T-helper 2 cell (primary cell): ENCODE measurements around the gene MSI2.
A peak's percentile ranks its signal among the peaks of the same experiment; 100 is the strongest.

Source experiments
- DNase-seq, 5 experiments: peaks; one replicate each; pipeline versions ENCODE4 v3.0.0 to v3.0.0-alpha.2; 2012 to 2022

Gene MSI2

GRCh38 chr17:57628421-57628820 is 372.1 kb downstream of the MSI2 start:
- no peak for DNase-seq

- no peak for DNase-seq
Measured at GRCh38 chr17:57629470-57629869, 373.1 kb downstream of the MSI2 start.

- DNase-seq, result no peak
Measured at GRCh38 chr17:57629886-57630285, 373.6 kb downstream of the MSI2 start.

- no peak for DNase-seq
Measured at GRCh38 chr17:57630736-57631135, 374.4 kb downstream of the MSI2 start.

GRCh38 chr17:57631871-57632270 is 375.5 kb downstream of the MSI2 start:
- no peak for DNase-seq

GRCh38 chr17:57632294-57632693 is 376.0 kb downstream of the MSI2 start:
- no peak for DNase-seq

GRCh38 chr17:57633236-57633635 is 376.9 kb downstream of the MSI2 start:
- DNase-seq, result no peak

GRCh38 chr17:57634713-57635465 is 378.6 kb downstream of the MSI2 start:
- no peak for DNase-seq

- DNase-seq, result no peak
Measured at GRCh38 chr17:57636274-57636673, 380.0 kb downstream of the MSI2 start.

GRCh38 chr17:57636985-57637665 is 380.8 kb downstream of the MSI2 start:
- peak in 1 of 5 experiments; percentile 18 for DNase-seq

GRCh38 chr17:57637666-57638010 is 381.3 kb downstream of the MSI2 start:
- DNase-seq, result no peak

- no peak for DNase-seq
Measured at GRCh38 chr17:57638284-57638683, 382.0 kb downstream of the MSI2 start.

- DNase-seq, result no peak
Measured at GRCh38 chr17:57639381-57639780, 383.1 kb downstream of the MSI2 start.

- DNase-seq, result no peak
Measured at GRCh38 chr17:57640079-57640478, 383.8 kb downstream of the MSI2 start.

GRCh38 chr17:57641761-57642160 is 385.4 kb downstream of the MSI2 start:
- no peak for DNase-seq

GRCh38 chr17:57643062-57643461 is 386.7 kb downstream of the MSI2 start:
- DNase-seq, result no peak

GRCh38 chr17:57644326-57644725 is 388.0 kb downstream of the MSI2 start:
- no peak for DNase-seq

GRCh38 chr17:57645950-57646665 is 389.8 kb downstream of the MSI2 start:
- DNase-seq, result peak in 1 of 5 experiments; percentile 12

GRCh38 chr17:57648720-57649119 is 392.4 kb downstream of the MSI2 start:
- no peak for DNase-seq

GRCh38 chr17:57649191-57649590 is 392.9 kb downstream of the MSI2 start:
- no peak for DNase-seq

- no peak for DNase-seq
Measured at GRCh38 chr17:57649731-57650484, 393.6 kb downstream of the MSI2 start.

- no peak for DNase-seq
Measured at GRCh38 chr17:57650548-57650947, 394.2 kb downstream of the MSI2 start.

GRCh38 chr17:57651451-57651850 is 395.1 kb downstream of the MSI2 start:
- DNase-seq, result no peak
